ENCODE measurements around the gene OR51B6.

OR51B6 gene

GRCh38 chr11:5366856-5367255 lies 15.5 kb downstream of the OR51B6 start:
- no peak for TF ChIP-seq CTCF (conservative IDR thresholded peaks at IDR 0.05; ENCODE audit: low read length)
- DNase-seq (ENCODE audit: low read depth), result peak; percentile 57
- no peak overlapping the region for H3K4me3 ChIP-seq (ENCODE audit: low read length)

- no peak overlapping the region for H3K4me3 ChIP-seq (ENCODE audit: low read length)
- peak; percentile 81 for DNase-seq (ENCODE audit: low read depth)
- TF ChIP-seq CTCF (conservative IDR thresholded peaks at IDR 0.05; ENCODE audit: low read length), result no peak
Observed at GRCh38 chr11:5367448-5368074, 16.3 kb downstream of the OR51B6 start.

- no peak overlapping the region for H3K4me3 ChIP-seq (ENCODE audit: low read length)
- TF ChIP-seq CTCF (conservative IDR thresholded peaks at IDR 0.05; ENCODE audit: low read length), result no peak
- no peak for DNase-seq (ENCODE audit: low read depth)
Observed at GRCh38 chr11:5368502-5369043, 17.3 kb downstream of the OR51B6 start.

DNA sequence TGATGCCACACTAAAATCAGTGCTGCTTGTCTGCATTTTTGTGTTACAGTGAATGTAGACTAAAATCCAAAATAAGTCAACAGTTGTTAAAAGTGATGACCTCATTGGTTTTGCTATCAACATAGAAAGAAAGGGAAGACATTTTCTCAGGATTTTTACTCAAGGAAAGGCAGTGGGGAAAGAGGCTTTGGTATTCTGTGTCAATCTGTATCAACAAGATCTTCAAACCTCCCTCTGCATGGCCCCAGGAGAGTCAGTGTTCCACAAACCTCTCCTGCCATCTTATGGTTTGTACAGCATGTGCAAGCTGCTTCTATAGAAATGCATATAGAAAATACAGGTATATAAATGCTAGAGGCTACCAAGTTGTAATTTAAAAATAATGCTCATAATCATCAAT lies 18.5 kb downstream of the OR51B6 start:
- DNase-seq (ENCODE audit: low read depth), result peak; percentile 64
- TF ChIP-seq CTCF (conservative IDR thresholded peaks at IDR 0.05; ENCODE audit: low read length), result peak; percentile 77
- no peak overlapping the region for H3K4me3 ChIP-seq (ENCODE audit: low read length)

DNA sequence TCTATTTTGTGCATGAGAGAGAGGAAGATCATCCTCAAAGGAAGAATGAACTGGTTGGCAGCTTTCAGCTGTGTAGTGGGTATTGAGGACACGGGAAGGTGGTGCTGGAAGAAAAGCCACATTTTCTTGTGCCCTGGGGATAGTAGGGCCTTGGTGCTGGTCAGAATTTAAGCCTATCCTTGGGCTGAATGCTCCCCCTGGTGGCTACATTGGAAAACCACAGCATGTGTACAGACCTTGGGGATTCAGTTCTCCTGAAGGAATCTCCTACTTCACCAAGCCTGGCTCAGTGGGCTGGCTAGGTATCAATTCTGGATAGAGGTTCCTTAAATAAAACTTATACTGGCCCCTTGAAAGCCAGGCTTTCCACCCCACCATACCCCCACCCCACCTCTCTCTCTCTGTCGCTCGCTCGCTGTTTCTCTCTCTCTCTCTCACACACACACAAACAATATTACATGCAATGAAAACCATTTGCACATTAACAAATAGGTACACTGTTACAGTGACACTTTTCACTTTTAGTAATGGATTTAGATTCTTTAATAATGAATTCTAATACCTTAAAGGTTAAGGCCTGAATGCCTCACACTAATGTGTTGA lies 29.5 kb downstream of the OR51B6 start:
- TF ChIP-seq CTCF (conservative IDR thresholded peaks at IDR 0.05; ENCODE audit: low read length), result peak; percentile 95
- peak; percentile 73 for DNase-seq (ENCODE audit: low read depth)
- no peak overlapping the region for H3K4me3 ChIP-seq (ENCODE audit: low read length)

- DNase-seq (ENCODE audit: low read depth), result no peak
Observed at GRCh38 chr11:5383576-5383975, 32.3 kb downstream of the OR51B6 start, which contains the start of gene OR51M1. Gene OR51M1 (plus strand): TSS chr11:5383812. CDS start chr11:5389399, 5,587 bp downstream.

More at GRCh38 chr11:5383576-5383975, 32.3 kb downstream of the OR51B6 start, which contains the start of gene OR51M1:
- H3K4me3 ChIP-seq (ENCODE audit: low read length), result no peak within 1 kb of the TSS
- TF ChIP-seq CTCF (conservative IDR thresholded peaks at IDR 0.05; ENCODE audit: low read length), result no peak
